GM12891 (cell line): ENCODE data around the gene SFXN2.

Experiments used
- PAX5 ChIP-seq: IDR thresholded peaks from 2 replicates; pipeline ENCODE4 v1.6.1; 2011; ENCODE audit warnings: low read length, moderate library complexity, mild to moderate bottlenecking; ENCODE audit not compliant: insufficient read depth, severe bottlenecking
- POLR2A ChIP-seq: IDR thresholded peaks from 2 replicates; pipeline ENCODE4 v1.6.1; 2011; ENCODE audit warnings: low read depth, low read length, control low read depth
- POLR2AphosphoS5 ChIP-seq: IDR thresholded peaks from 2 replicates; pipeline ENCODE4 v1.6.1; 2011; ENCODE audit warnings: low read depth, low read length, control low read depth
- SPI1 ChIP-seq: IDR thresholded peaks from 2 replicates; pipeline ENCODE4 v1.6.1; 2011; ENCODE audit warnings: low read depth, low read length, control low read depth
- TAF1 ChIP-seq: IDR thresholded peaks from 2 replicates; pipeline ENCODE4 v1.6.1; 2011; ENCODE audit warnings: low read depth, low read length, control low read depth

- no peak; the same call in 1 of the 2 replicates for TF ChIP-seq POLR2AphosphoS5
- no peak for TF ChIP-seq TAF1
- peak; percentile 72; the same call in 1 of the 2 replicates for TF ChIP-seq POLR2A
- no peak for TF ChIP-seq SPI1
- no peak for TF ChIP-seq PAX5
These were observed 30.1 kb downstream of the SFXN2 start for GRCh38 chr10:102744374-102745051.
